Raji (cell line): ENCODE data around the gene ARHGAP29.

Experiments used
- POLR2A ChIP-seq: IDR thresholded peaks from 2 replicates; pipeline ENCODE4 v1.6.1; 2011; ENCODE audit warnings: low read depth, low read length, control low read depth; ENCODE audit not compliant: insufficient read depth

Gene ARHGAP29

DNA sequence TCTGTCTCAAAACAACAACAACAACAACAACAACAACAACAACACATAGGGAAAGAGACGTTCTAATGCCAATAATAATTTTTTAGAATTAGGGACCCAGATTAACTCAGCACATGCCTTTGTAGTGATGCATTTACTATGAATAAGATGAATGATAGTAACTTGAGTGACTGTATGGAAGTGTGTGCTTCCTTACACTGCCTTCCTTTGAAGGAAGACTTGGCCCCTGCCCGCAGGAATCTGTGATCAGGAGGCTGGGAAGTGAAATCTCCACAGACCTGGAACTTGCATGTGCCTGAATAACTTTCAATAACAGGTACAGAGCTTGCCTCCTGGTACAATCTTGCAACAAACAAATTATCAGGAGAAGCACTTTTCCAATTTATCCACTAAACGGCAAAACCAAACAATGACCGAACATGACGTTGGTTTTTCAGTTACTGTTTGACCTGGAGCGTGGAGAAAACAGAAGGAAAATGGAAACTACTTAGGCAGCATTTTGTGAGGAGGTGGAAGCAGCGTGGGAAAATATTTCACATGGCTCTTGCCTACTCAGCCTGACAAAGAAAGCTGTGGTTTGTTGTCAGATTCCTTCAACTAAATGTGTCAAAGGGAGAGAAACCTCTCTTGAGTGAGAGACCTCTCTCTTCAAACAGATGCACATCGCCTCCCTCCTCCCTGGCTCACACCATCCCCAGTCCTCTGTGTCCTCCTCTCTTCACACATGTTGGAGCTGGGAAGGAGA, 106.4 kb downstream of the ARHGAP29 start:
- TF ChIP-seq POLR2A = no peak

DNA sequence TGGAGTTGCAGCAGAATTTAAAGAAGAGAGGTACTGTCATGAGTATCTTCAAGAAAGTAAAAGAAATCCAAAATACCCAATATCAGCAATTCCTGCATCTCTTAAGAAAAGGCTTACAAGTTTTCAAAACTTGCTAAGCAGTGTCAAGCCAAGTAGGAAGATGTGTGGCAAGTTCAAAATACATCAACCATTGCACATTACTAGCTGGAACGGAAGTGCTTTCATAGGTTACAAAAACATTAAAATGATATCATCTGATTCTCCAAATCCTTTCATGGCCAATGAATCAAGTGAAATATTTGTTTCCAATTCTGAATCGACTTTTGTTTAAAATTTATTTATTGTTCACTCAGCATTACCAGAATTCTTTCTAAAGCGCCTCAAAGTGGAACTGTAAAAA, 110.7 kb downstream of the ARHGAP29 start:
- TF ChIP-seq POLR2A = no peak

DNA sequence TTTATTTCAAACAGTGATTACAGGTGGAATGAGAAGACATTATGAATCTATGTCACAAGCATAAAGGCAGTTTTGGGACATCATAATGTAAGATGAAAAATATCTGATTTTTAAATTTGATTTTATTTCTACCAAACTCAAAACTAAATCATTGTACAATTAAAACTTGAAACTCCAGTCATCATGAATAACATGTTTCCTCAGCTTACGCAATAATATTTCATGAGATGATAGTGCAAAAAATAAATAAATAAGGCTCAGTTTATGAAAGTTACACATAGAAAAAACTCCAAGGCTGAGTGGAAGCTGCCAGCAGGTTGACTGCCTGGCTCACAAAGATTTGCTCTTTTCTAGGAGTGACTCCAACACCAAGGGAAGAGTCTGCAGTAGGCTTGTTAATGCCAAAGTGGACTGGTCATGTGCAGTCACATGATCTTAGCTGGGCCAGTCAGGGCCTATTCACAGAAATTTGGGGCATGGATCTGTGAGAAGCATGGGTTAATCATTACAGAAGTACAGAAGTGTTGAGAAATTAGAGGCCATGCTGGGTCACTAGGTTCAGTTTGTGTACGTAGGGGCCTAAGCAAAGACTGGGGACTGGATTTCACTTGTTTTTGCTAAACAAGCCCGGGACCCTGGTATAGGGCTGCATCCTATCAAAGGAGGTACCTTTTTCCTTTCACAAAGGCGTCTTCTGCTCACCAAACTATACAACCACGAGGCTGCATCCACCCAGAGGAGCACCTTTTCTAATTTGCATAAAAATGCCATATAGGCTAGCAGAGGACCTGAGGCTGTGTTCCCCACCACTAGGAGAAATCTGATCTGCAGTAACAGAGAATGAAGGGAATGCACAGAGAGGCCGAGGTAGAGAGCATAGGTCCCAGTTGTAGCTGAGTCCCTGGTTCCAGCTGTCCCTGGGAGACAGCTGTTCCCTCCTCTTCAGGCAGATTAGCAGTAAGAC, 111.6 kb downstream of the ARHGAP29 start:
- TF ChIP-seq POLR2A = no peak

DNA sequence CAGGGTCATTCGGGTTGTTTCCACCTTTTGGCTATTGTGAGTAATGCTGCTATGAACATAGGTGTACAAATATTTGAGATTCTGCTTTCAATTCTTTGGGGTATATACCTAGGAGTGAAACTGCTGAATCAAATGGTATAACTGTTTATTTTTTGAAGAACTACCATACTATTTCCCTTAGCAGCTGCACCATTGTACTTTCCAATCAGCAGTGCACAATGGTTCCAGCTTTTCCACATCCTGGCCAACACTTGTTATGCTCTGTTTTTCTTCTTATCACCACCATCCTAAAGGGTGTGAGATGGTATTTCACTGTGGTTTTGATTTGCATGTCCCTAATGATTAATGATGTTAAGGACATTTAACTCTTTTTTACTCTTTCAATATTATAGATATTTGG, 112.8 kb downstream of the ARHGAP29 start:
- TF ChIP-seq POLR2A = no peak

DNA sequence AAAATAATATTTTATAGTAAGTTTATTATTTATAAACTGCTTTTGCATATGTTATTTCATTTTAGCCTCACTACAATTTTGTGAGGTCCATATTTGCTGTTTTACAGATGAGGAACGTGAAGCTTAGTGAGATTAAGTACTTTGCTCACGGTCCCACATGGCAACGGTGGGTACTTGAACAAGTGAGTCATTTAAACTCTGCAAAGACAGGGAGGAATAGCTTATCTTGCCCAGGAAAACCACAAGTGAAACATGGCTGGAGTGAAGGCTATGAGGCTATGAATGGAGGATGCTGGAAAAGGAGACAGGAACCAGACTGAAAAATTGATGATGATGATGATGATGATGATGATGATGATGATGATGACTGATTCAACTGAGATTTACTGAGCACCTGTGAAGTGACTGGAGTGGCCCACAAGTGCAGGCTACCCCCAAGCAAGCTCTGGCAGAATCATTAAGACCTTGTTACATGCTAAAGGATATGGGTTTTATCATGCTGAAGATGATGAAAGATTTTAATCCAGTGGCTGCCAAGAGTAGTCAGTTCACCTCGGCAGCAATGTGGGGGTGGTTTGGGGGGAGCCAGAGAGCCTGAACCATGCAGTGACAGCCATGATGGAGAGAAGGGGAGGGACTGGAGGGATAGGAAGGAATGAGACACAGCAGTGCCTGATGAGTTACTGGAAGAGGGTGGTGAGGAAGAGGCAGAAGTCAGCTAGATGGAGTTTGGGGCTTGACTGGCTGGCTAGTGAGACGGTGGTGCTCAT, 115.0 kb downstream of the ARHGAP29 start:
- TF ChIP-seq POLR2A = no peak
